ENCODE data around the gene ALAS1. TPM values are rescaled to one million over a fixed set of nuclear protein-coding genes. Genes with fewer than 3 reads are reported as not detected.

The ALAS1 gene
- total RNA-seq, 2 experiments from 2014 or later, result 57.7 to 60.8 TPM

DNA sequence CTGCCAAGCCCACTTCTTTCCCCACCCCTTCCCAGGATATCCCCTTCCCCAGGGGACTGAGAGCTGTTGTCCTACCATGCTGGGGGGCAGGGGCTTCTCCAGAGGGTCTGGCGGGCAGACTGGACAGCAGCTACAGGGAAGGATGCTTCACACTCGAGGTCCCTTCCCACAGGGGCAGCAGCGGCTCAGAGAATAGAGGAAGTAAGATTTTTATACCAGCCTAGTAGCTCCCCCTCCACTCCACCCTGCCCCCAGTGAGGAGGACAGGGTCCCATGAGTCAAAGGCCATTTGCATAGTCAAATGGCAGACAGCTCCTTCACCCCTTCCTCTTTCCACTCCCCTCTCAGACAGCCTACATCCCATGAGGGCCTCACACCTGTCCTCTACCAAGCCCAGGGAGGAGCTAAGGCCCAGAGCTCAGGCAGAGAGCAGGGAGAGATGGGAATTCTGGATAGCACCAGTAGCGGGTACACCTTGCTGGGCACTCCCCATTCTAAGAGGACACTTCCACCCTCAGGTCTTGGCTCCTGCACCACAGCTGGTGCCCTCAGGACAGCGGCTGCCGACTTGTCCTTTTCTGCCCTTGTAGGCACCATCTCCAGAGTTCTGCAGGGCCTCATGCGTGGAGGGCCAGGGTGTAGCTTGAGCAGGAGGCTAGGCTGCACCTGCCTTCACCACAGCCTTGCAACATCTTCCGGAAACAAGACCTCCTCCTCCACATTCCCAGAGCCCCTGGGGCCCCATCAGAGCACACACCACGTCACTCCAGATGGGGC is 27.7 kb downstream of the ALAS1 start, which contains the start of gene TLR9:
Gene TLR9, minus strand, starts transcription at position 194 of the 777 bp plus-strand sequence. Its CDS starts 116 bp downstream, at position 78.
- ATAC-seq, result peak; percentile 29
- no peaks in the 10 kb centered on the region for H3K9me3 Mint-ChIP-seq (ENCODE audit: insufficient read depth)
- peaks cover 69% of the 10 kb centered on the region for H3K4me1 Mint-ChIP-seq (ENCODE audit: low read depth)
- H3K27me3 Mint-ChIP-seq (ENCODE audit: low read depth), result no peaks in the 10 kb centered on the region
- CTCF ChIA-PET, result interaction anchor here (0.5 to 9.7 kb wide), 6 partner anchors 11 to 224 kb away, joined by 3 to 157 read pairs (median 4); partner anchors contain the start of gene TWF2
- H3K4me3 Mint-ChIP-seq, result peak within 1 kb of the TSS; percentile 41
- POLR2A ChIA-PET, result interaction anchor here (1.0 to 7.9 kb wide), 6 partner anchors 9 to 114 kb away, joined by 3 to 53 read pairs (median 5); partner anchors contain the start of genes GLYCTK, TWF2 and WDR82
- peak within 1 kb of the TSS; percentile 96 for H3K27ac Mint-ChIP-seq
- H3K36me3 Mint-ChIP-seq (ENCODE audit: low read depth), result peaks cover 50% of the 10 kb centered on the region
- DNase-seq, result no peak

DNA sequence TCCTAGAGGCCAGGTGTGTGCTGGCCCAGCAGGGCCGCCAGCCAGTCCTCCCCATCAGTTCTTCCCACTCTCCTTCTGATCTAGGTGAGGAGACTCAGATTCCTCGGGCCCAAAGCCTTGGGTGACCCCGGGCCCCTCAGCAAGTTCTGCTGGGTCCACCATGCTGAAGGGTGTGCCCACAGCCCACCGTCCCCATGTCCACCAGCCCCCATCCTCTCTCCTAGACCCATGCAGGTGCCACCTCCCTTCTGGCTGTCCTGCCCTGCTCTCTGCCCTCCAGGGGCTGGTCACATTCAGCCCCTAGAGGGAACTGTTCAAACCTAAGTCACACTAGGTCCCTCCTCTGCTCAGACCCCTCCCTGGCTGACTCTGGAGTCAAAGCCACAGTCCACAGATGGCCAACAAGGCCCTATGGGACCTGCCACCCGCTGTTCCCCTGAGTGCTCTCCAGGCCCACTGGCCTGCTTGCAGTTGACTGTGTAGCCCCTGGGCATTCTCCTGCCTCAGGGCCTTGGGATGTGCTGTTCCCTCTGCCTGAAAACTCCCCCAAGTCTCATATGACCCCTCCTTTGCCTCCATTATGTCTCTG is 28.4 kb downstream of the ALAS1 start:
- ATAC-seq, result no peak
- DNase-seq, result no peak
- H3K4me1 Mint-ChIP-seq (ENCODE audit: low read depth), result peaks cover 65% of the 10 kb centered on the region

DNA sequence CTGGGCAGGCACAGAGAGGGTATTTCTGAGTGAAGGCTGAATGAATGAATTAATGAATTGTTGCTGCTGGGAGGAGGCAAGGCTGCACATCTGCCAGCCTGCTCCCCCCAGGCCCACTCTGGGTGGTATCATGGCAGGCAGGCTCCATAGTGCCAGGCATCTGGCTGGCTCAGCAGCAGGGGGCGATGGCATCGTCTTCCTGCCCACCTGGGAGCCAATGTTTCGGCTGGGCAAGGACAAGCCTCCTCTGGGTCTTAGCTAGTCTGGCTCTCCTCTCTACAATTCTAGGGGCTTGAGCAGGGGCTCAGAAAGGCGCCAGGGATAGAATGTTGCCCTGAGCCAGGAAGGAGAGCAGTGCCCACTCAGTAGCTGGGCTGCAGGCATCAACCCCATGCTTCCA is 29.2 kb downstream of the ALAS1 start:
- no peak for DNase-seq

More for the DNA sequence above, 28.4 kb downstream of the ALAS1 start:
- CTCF ChIA-PET, result interaction anchor here (0.8 to 9.7 kb wide), 7 partner anchors 10 to 224 kb away, joined by 3 to 157 read pairs (median 3); partner anchors contain the start of gene TWF2
- Mint-ChIP-seq H3K4me3 (peak overlapping the region; percentile 41), H3K9me3 (ENCODE audit: insufficient read depth) (no peaks in the 10 kb centered on the region), H3K27me3 (ENCODE audit: low read depth) (no peaks in the 10 kb centered on the region), H3K36me3 (ENCODE audit: low read depth) (peaks cover 54% of the 10 kb centered on the region), H3K27ac (peak overlapping the region; percentile 85)
- POLR2A ChIA-PET, result interaction anchor here (1.0 to 7.9 kb wide), 6 partner anchors 8 to 113 kb away, joined by 3 to 53 read pairs (median 6); partner anchors contain the start of genes TWF2 and WDR82

DNA sequence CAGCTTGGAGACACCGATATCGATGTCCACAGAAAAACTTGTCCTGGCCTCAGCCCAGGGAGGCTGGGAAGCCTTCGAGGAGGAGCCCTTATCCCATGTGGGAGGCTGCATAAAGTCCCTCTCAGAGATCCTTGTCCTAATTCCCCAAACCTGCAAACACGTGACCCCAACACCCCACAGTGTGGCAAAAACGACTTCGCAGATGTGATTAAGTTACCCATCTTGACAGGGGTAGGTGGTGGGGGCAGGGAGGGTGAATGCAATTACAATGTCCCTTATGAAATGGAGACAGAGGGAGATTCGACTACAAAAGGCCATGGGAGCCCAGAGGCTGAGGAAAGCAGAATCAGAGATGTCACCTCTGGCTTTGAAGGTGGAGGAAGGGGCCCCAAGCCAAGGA is 29.8 kb downstream of the ALAS1 start:
- ATAC-seq (no peak), DNase-seq (no peak)
- no peak overlapping the region for H3K4me3 Mint-ChIP-seq
- no peaks in the 10 kb centered on the region for H3K9me3 Mint-ChIP-seq (ENCODE audit: insufficient read depth)
- H3K4me1 Mint-ChIP-seq (ENCODE audit: low read depth), result peaks cover 64% of the 10 kb centered on the region
- H3K27me3 Mint-ChIP-seq (ENCODE audit: low read depth), result no peaks in the 10 kb centered on the region
- peak overlapping the region; percentile 52 for H3K27ac Mint-ChIP-seq
- peaks cover 60% of the 10 kb centered on the region for H3K36me3 Mint-ChIP-seq (ENCODE audit: low read depth)
- CTCF ChIA-PET, result interaction anchor here (0.9 to 4.2 kb wide), 2 partner anchors 9 to 50 kb away, joined by 3 to 34 read pairs; partner anchors contain the start of gene TWF2
- POLR2A ChIA-PET, result interaction anchor here (0.7 to 1.8 kb wide), 5 partner anchors 9 to 111 kb away, joined by 3 to 5 read pairs (median 4); partner anchors contain the start of gene TWF2

More for the DNA sequence above, 29.2 kb downstream of the ALAS1 start:
- Mint-ChIP-seq H3K4me3 (no peak overlapping the region), H3K36me3 (ENCODE audit: low read depth) (peaks cover 60% of the 10 kb centered on the region), H3K27me3 (ENCODE audit: low read depth) (no peaks in the 10 kb centered on the region), H3K4me1 (ENCODE audit: low read depth) (peaks cover 65% of the 10 kb centered on the region), H3K27ac (peak overlapping the region; percentile 85), H3K9me3 (ENCODE audit: insufficient read depth) (no peaks in the 10 kb centered on the region)
- ChIA-PET POLR2A (interaction anchor here (0.7 to 2.1 kb wide), 6 partner anchors 9 to 111 kb away, joined by 3 to 17 read pairs (median 4); partner anchors contain the start of gene TWF2), CTCF (interaction anchor here (0.8 to 4.2 kb wide), 5 partner anchors 10 to 112 kb away, joined by 3 to 34 read pairs (median 3); partner anchors contain the start of gene TWF2)
- no peak for ATAC-seq

DNA sequence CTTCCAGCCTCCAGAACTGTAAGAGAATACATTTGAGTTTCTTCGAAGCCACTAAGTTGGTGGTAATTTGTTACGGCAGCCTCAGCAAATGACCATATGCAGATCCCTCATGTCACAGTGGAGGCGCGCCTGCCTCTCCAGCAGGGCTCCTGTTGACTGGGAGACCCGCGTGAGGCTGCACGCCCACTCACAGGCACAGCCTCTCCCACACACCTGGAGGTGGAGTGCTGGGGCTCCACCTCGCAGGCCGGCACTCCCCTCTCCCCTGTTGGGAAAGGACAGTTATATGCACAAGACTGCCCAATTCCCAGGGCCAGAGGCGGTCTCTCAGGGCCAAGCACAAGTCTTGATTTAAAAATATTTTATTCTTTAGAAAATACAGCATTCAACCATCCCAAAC is 30.3 kb downstream of the ALAS1 start:
- DNase-seq, result no peak
- Mint-ChIP-seq H3K36me3 (ENCODE audit: low read depth) (peaks cover 57% of the 10 kb centered on the region), H3K9me3 (ENCODE audit: insufficient read depth) (no peaks in the 10 kb centered on the region), H3K27ac (peak overlapping the region; percentile 15), H3K27me3 (ENCODE audit: low read depth) (no peaks in the 10 kb centered on the region), H3K4me3 (no peak overlapping the region), H3K4me1 (ENCODE audit: low read depth) (peaks cover 64% of the 10 kb centered on the region)
- ATAC-seq, result no peak
- POLR2A ChIA-PET, result interaction anchor here (1.1 kb wide), 1 partner anchor 49 kb away, joined by 3 read pairs; no protein-coding TSS in a partner anchor
- CTCF ChIA-PET, result interaction anchor here (11.1 kb wide), 1 partner anchor 9 kb away, joined by 176 read pairs; no protein-coding TSS in a partner anchor

DNA sequence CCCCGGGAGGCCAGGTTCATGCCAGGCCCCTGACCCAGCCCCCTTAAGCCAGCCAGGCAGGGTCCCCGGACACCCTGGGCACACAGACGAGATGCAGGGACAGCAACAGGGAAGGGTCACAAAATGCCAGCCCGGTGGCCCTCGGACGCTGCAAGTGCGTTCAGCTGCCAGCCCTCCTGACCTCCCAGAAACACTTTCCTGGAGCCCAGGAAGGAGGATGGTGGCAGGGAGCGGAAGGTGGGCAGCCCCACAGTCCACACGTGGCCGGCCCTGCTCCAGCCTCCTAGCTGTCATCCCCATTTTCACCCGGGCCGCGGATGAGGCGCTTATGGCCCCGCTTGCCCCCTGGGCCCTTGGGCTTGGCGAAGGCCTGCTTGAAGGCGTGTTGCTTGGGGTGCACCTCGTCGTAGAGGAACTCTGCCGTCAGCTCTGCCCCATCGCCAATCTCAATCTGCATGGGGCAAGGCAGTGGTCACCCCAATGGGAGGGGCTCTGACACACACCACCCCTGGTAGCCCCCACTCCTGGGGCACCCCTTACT is 30.9 kb downstream of the ALAS1 start:
- Mint-ChIP-seq H3K4me3 (no peak overlapping the region), H3K27ac (no peak overlapping the region), H3K36me3 (ENCODE audit: low read depth) (peaks cover 55% of the 10 kb centered on the region), H3K27me3 (ENCODE audit: low read depth) (no peaks in the 10 kb centered on the region), H3K4me1 (ENCODE audit: low read depth) (peaks cover 63% of the 10 kb centered on the region), H3K9me3 (ENCODE audit: insufficient read depth) (no peaks in the 10 kb centered on the region)
- DNase-seq (no peak), ATAC-seq (no peak)
- POLR2A ChIA-PET, result interaction anchor here (2.0 kb wide), 1 partner anchor 9 kb away, joined by 5 read pairs; no protein-coding TSS in a partner anchor
- CTCF ChIA-PET, result interaction anchor here (11.1 kb wide), 1 partner anchor 10 kb away, joined by 176 read pairs; no protein-coding TSS in a partner anchor

DNA sequence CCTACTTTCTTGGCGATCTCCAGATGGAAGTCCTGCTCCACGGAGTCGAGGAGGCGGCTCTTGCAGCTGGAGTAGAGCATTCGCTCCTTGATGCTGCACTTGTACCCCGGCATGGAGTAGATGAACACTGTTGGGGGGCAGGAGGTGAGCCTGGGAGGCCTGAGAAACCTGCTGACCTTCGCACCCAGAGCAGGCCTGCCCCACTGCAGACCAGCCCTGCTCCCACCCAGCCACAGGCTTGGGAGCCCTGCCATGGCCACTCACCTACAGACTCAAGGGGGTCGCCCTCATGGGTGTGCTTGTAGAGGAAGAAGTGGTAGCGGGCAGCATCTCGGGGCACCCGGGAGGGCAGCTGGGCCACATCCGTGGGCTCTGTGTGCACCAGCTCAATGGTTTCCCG is 31.7 kb downstream of the ALAS1 start:
- CTCF ChIA-PET, result interaction anchor here (3.9 to 11.1 kb wide), 3 partner anchors 11 to 110 kb away, joined by 74 to 176 read pairs (median 98); partner anchors contain the start of gene WDR82
- Mint-ChIP-seq H3K27me3 (ENCODE audit: low read depth) (no peaks in the 10 kb centered on the region), H3K4me1 (ENCODE audit: low read depth) (peaks cover 63% of the 10 kb centered on the region), H3K36me3 (ENCODE audit: low read depth) (peaks cover 60% of the 10 kb centered on the region), H3K4me3 (no peak overlapping the region), H3K9me3 (ENCODE audit: insufficient read depth) (no peaks in the 10 kb centered on the region), H3K27ac (no peak overlapping the region)
- DNase-seq (no peak), ATAC-seq (no peak)
- POLR2A ChIA-PET, result interaction anchor here (2.0 kb wide), 1 partner anchor 10 kb away, joined by 5 read pairs; no protein-coding TSS in a partner anchor

DNA sequence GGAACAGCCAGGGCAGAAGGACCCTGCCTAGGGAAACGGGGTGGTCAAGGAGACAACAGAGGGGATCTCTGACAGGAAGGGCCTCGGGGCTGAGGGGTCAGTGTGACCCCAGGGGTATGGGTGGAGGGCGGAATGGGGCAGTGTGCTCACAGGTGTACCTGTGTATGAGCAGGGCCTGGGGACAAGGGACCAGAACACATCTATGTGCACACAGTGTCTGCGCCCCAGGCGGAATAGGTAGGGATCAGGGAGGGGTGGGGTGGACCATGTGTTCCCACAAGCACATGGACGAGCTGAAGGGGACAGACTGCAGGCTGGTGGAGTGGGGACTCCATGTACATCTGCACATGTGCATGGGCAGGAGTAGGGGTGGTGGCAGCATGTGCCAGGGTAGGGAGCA is 32.5 kb downstream of the ALAS1 start:
- Mint-ChIP-seq H3K4me1 (ENCODE audit: low read depth) (peaks cover 62% of the 10 kb centered on the region), H3K27ac (peak overlapping the region; percentile 61), H3K9me3 (ENCODE audit: insufficient read depth) (no peaks in the 10 kb centered on the region), H3K36me3 (ENCODE audit: low read depth) (peaks cover 61% of the 10 kb centered on the region), H3K27me3 (ENCODE audit: low read depth) (no peaks in the 10 kb centered on the region), H3K4me3 (no peak overlapping the region)
- DNase-seq (no peak), ATAC-seq (no peak)
- CTCF ChIA-PET, result interaction anchor here (0.9 to 11.1 kb wide), 15 partner anchors 11 to 182 kb away, joined by 3 to 176 read pairs (median 18); partner anchors contain the start of genes GLYCTK, PPM1M and WDR82
- POLR2A ChIA-PET, result interaction anchor here (0.6 to 2.9 kb wide), 5 partner anchors 8 to 58 kb away, joined by 3 to 12 read pairs (median 8); partner anchors contain the start of gene GLYCTK

DNA sequence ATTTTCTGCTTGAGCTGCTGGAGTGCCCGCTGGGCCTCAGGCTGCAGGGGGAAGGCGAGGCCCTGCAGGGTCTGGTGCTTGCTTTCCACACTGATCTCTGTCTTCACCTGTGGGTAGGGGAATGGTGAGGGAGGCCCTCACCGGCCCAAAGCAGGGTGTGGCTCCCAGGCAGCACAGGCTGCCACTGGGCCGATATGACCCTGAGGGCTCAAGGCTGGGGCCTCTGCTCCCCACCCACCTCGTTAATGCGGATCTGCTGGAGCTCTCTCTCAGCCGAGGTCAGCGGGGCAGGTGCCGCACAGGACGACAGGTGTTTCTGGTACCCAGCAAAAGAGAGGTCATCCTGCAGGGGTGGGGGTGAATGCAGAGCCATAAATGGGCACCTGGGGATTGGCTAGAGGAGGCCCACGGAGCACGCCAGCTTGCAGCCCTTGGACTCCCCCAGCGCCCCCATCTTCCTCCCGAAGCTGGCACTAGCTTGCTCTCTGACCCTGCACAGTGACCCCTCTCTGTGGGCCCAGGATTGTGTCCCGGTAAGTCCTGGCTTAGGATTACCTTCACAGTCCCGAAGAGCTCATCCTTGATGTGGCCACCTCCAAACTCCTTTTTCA is 33.0 kb downstream of the ALAS1 start:
- no peak for DNase-seq
- no peaks in the 10 kb centered on the region for H3K27me3 Mint-ChIP-seq (ENCODE audit: low read depth)
- ATAC-seq, result peak; percentile 3
- ChIA-PET CTCF (interaction anchor here (0.7 to 11.1 kb wide), 24 partner anchors 10 to 181 kb away, joined by 3 to 176 read pairs (median 6); partner anchors contain the start of genes DNAH1, GLYCTK, PPM1M and WDR82), POLR2A (interaction anchor here (0.6 to 2.9 kb wide), 13 partner anchors 9 to 108 kb away, joined by 3 to 17 read pairs (median 6); partner anchors contain the start of genes GLYCTK and WDR82)
- peaks cover 63% of the 10 kb centered on the region for H3K36me3 Mint-ChIP-seq (ENCODE audit: low read depth)
- peak overlapping the region; percentile 61 for H3K27ac Mint-ChIP-seq
- H3K9me3 Mint-ChIP-seq (ENCODE audit: insufficient read depth), result no peaks in the 10 kb centered on the region
- peaks cover 62% of the 10 kb centered on the region for H3K4me1 Mint-ChIP-seq (ENCODE audit: low read depth)
- H3K4me3 Mint-ChIP-seq, result no peak overlapping the region

DNA sequence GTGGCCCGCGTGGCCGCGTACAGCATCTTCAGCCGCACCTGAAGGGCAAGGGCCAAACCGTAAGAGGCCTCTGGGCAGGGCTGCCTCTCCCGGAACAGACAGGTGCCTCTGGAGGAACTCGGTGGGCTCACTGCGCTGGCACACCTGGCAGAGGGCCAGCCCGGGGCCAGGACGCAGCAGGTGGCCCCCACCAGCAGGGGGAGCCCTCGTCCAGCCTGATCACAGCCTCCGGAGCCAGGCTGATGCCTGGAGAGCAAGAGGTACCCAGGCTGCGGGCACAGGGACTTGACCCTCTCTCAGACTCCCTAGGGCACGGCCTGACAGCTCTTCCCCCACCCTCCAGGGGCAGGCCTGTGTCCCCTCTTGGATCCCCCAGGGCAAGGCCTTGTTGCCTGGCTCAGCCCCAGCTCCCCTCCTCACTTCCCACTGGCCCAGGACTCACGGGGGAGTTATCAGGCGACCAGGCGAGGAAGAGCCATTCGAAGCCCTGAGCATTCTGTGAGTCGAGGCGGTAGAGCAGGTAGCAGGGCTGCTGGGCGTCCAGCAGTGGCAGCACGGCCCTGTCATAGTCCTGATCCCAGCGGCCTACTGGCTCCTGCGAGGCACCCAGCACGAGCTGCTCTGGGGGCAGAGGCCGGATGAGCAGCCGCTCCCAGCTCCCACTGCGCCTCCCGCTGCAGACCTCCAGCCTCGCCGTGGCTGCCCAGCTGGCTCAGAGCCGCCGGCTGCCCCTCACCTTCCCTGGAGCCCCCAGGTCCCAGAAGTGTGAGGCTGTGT is 33.7 kb downstream of the ALAS1 start:
- Mint-ChIP-seq H3K27me3 (ENCODE audit: low read depth) (no peaks in the 10 kb centered on the region), H3K4me3 (peak overlapping the region; percentile 38), H3K4me1 (ENCODE audit: low read depth) (peaks cover 62% of the 10 kb centered on the region), H3K9me3 (ENCODE audit: insufficient read depth) (no peaks in the 10 kb centered on the region), H3K36me3 (ENCODE audit: low read depth) (peaks cover 65% of the 10 kb centered on the region), H3K27ac (peak overlapping the region; percentile 77)
- ATAC-seq, result peak; percentile 88
- ChIA-PET CTCF (interaction anchor here (0.7 to 11.1 kb wide), 26 partner anchors 9 to 181 kb away, joined by 3 to 176 read pairs (median 6); partner anchors contain the start of genes DNAH1, GLYCTK, PPM1M and WDR82), POLR2A (interaction anchor here (0.6 to 2.9 kb wide), 13 partner anchors 9 to 108 kb away, joined by 3 to 17 read pairs (median 6); partner anchors contain the start of genes GLYCTK and WDR82)
- peak; percentile 89 for DNase-seq
